Type B pancreatic cell (in vitro differentiated cells): ENCODE results near the gene RUNX2. TPM values are rescaled to one million over a fixed set of nuclear protein-coding genes. Genes with fewer than 3 reads are reported as not detected.

Source experiments
- DNase-seq: peaks from one replicate; pipeline ENCODE4 v3.0.0; 2021; ENCODE audit warnings: mixed read lengths; ENCODE audit not compliant: unreplicated experiment; ENCODE audit errors: extremely low spot score
- H3K27ac Mint-ChIP-seq: 2 replicates; pipeline ENCODE4 v1.8.0; 2021; ENCODE audit warnings: mild to moderate bottlenecking, mixed read lengths
- H3K27me3 Mint-ChIP-seq: 2 replicates; pipeline ENCODE4 v1.8.0; 2021; ENCODE audit warnings: mixed read lengths
- H3K36me3 Mint-ChIP-seq: 2 replicates; pipeline ENCODE4 v1.8.0; 2021; ENCODE audit warnings: mixed read lengths
- H3K4me1 Mint-ChIP-seq: one replicate; pipeline ENCODE4 v1.8.0; 2021; ENCODE audit warnings: mixed read lengths; ENCODE audit not compliant: unreplicated experiment
- H3K4me3 Mint-ChIP-seq: 2 replicates; pipeline ENCODE4 v1.8.0; 2021; ENCODE audit warnings: mild to moderate bottlenecking, mixed read lengths
- H3K9me3 Mint-ChIP-seq: 2 replicates; pipeline ENCODE4 v1.8.0; 2021; ENCODE audit warnings: mixed read lengths
- CTCF ChIP-seq: fragments of 200-600 bp; sonication (generic); conservative IDR thresholded peaks from 2 replicates; pipeline ENCODE4 v1.5.0; 2021; ENCODE audit warnings: antibody characterized with exemption, mild to moderate bottlenecking
- total RNA-seq: library from RNA; stranded (reverse); gene quantifications from 2 replicates; pipeline ENCODE4 v1.2.1, GENCODE V29; 2021; ENCODE audit warnings: low replicate concordance

Gene RUNX2
- total RNA-seq, 1 donor from 2014 or later = 6.0 TPM

- Mint-ChIP-seq H3K4me3 (no peak overlapping the region), H3K27me3 (peaks cover 4% of the 10 kb centered on the region), H3K36me3 (no peaks in the 10 kb centered on the region), H3K9me3 (no peaks in the 10 kb centered on the region), H3K27ac (no peak overlapping the region), H3K4me1 (peaks cover 32% of the 10 kb centered on the region)
- DNase-seq = no peak
- no peak for TF ChIP-seq CTCF
Observed at GRCh38 chr6:45434381-45434700, 106.2 kb downstream of the RUNX2 start.

- no peaks in the 10 kb centered on the region for H3K27me3 Mint-ChIP-seq
- no peak overlapping the region for H3K4me3 Mint-ChIP-seq
- H3K4me1 Mint-ChIP-seq = peaks cover 27% of the 10 kb centered on the region
- DNase-seq = no peak
- no peaks in the 10 kb centered on the region for H3K9me3 Mint-ChIP-seq
- no peak for TF ChIP-seq CTCF
- H3K27ac Mint-ChIP-seq = no peak overlapping the region
- H3K36me3 Mint-ChIP-seq = no peaks in the 10 kb centered on the region
Observed at GRCh38 chr6:45436544-45437438, 108.7 kb downstream of the RUNX2 start.

GRCh38 chr6:45437439-45437815, 109.3 kb downstream of the RUNX2 start:
- Mint-ChIP-seq H3K4me1 (peaks cover 28% of the 10 kb centered on the region), H3K9me3 (no peaks in the 10 kb centered on the region), H3K4me3 (no peak overlapping the region), H3K27me3 (no peaks in the 10 kb centered on the region), H3K27ac (no peak overlapping the region), H3K36me3 (no peaks in the 10 kb centered on the region)
- no peak for DNase-seq
- no peak for TF ChIP-seq CTCF

GRCh38 chr6:45438151-45438550, 110.0 kb downstream of the RUNX2 start:
- H3K36me3 Mint-ChIP-seq = no peaks in the 10 kb centered on the region
- no peak for TF ChIP-seq CTCF
- H3K4me3 Mint-ChIP-seq = no peak overlapping the region
- H3K27me3 Mint-ChIP-seq = no peaks in the 10 kb centered on the region
- peaks cover 28% of the 10 kb centered on the region for H3K4me1 Mint-ChIP-seq
- no peak for DNase-seq
- H3K9me3 Mint-ChIP-seq = no peaks in the 10 kb centered on the region
- no peak overlapping the region for H3K27ac Mint-ChIP-seq

GRCh38 chr6:45438849-45439406, 110.8 kb downstream of the RUNX2 start:
- peaks cover 24% of the 10 kb centered on the region for H3K4me1 Mint-ChIP-seq
- no peaks in the 10 kb centered on the region for H3K27me3 Mint-ChIP-seq
- no peak for DNase-seq
- no peak overlapping the region for H3K27ac Mint-ChIP-seq
- TF ChIP-seq CTCF = no peak
- H3K9me3 Mint-ChIP-seq = no peaks in the 10 kb centered on the region
- H3K36me3 Mint-ChIP-seq = no peaks in the 10 kb centered on the region
- H3K4me3 Mint-ChIP-seq = no peak overlapping the region
